LNCAP (cell line): ENCODE measurements around the gene EEFSEC.

Source experiments
- CTCF ChIP-seq: fragments of 450-650 bp; IDR thresholded peaks from 2 replicates; pipeline ENCODE4 v1.5.1; 2017; ENCODE audit warnings: mild to moderate bottlenecking

Gene EEFSEC

GRCh38 chr3:128364291-128364690 is 211.0 kb downstream of the EEFSEC start:
- TF ChIP-seq CTCF: no peak

- no peak for TF ChIP-seq CTCF
These were observed 211.6 kb downstream of the EEFSEC start for GRCh38 chr3:128364808-128365360.

- TF ChIP-seq CTCF: no peak
These were observed 212.9 kb downstream of the EEFSEC start for GRCh38 chr3:128366136-128366535.

GRCh38 chr3:128366652-128367051 is 213.4 kb downstream of the EEFSEC start:
- TF ChIP-seq CTCF: no peak

- TF ChIP-seq CTCF: no peak
These were observed 213.9 kb downstream of the EEFSEC start for GRCh38 chr3:128367221-128367620.

GRCh38 chr3:128367761-128368160 is 214.5 kb downstream of the EEFSEC start:
- TF ChIP-seq CTCF: no peak

GRCh38 chr3:128368626-128369025 is 215.3 kb downstream of the EEFSEC start:
- no peak for TF ChIP-seq CTCF

- no peak for TF ChIP-seq CTCF
These were observed 215.9 kb downstream of the EEFSEC start for GRCh38 chr3:128369121-128369703.
